Neuronal stem cell (in vitro differentiated cells): ENCODE measurements around the gene SHROOM4.

ENCODE experiments used
- DNase-seq: peaks from one replicate; pipeline ENCODE4 v3.0.0-alpha.2; 2013; ENCODE audit warnings: low spot score
- H2AFZ ChIP-seq: one replicate; pipeline ENCODE4 v1.6.1; 2013; ENCODE audit warnings: mild to moderate bottlenecking, low read length, inconsistent platforms
- H2AK5ac ChIP-seq: 2 replicates; pipeline ENCODE4 v1.6.1; 2013; ENCODE audit warnings: low read depth, mild to moderate bottlenecking, inconsistent platforms, low read length, moderate library complexity, mixed read lengths
- H2BK120ac ChIP-seq: 2 replicates; pipeline ENCODE4 v1.6.1; 2013; ENCODE audit warnings: low read depth, mild to moderate bottlenecking, inconsistent platforms, low read length, moderate library complexity, mixed read lengths
- H2BK12ac ChIP-seq: one replicate; pipeline ENCODE4 v1.6.1; 2013; ENCODE audit warnings: low read length, inconsistent platforms
- H2BK15ac ChIP-seq: 2 replicates; pipeline ENCODE4 v1.6.1; 2013; ENCODE audit warnings: mild to moderate bottlenecking, low read length, inconsistent platforms, mixed read lengths
- H2BK5ac ChIP-seq: one replicate; pipeline ENCODE4 v1.6.1; 2013; ENCODE audit warnings: inconsistent platforms, mild to moderate bottlenecking, low read length, moderate library complexity
- H3K14ac ChIP-seq: one replicate; pipeline ENCODE4 v1.6.1; 2013; ENCODE audit warnings: low read length, inconsistent platforms
- H3K18ac ChIP-seq: 2 replicates; pipeline ENCODE4 v1.6.1; 2013; ENCODE audit warnings: low read length, inconsistent platforms
- H3K23ac ChIP-seq: 2 replicates; pipeline ENCODE4 v1.6.1; 2013; ENCODE audit warnings: low read depth, mild to moderate bottlenecking, mixed read lengths, low read length, inconsistent platforms; ENCODE audit not compliant: poor library complexity
- H3K27ac ChIP-seq: replicated peaks from 3 replicates; pipeline ENCODE4 v1.5.1; 2013; ENCODE audit warnings: low read length, inconsistent platforms
- H3K27me3 ChIP-seq, 3 experiments: 2 replicates each; pipeline ENCODE4 v1.6.1; 2013; ENCODE audit warnings: low read length in 3 of 3, mild to moderate bottlenecking in 2 of 3, inconsistent platforms in 1 of 3, low read depth in 1 of 3, mixed read lengths in 1 of 3, moderate library complexity in 1 of 3; ENCODE audit not compliant: control insufficient read depth in 3 of 3, insufficient read depth in 3 of 3
- H3K36me3 ChIP-seq, 2 donors: replicated peaks in 1 of 2; 2 replicates each; pipeline ENCODE4 v1.6.1; 2013; ENCODE audit warnings: low read length in 2 of 2; ENCODE audit not compliant: control insufficient read depth in 2 of 2, insufficient read depth in 2 of 2
- H3K4ac ChIP-seq: 2 replicates; pipeline ENCODE4 v1.6.1; 2013; ENCODE audit warnings: inconsistent platforms, mild to moderate bottlenecking, low read length, moderate library complexity
- H3K4me1 ChIP-seq, 2 donors: 1 replicate in 1 of 2; 2 replicates in 1 of 2; pipeline ENCODE4 v1.6.1; 2013; ENCODE audit warnings: low read length in 2 of 2, low read depth in 1 of 2; ENCODE audit not compliant: control insufficient read depth in 2 of 2, insufficient read depth in 1 of 2
- H3K4me2 ChIP-seq: one replicate; pipeline ENCODE4 v1.6.1; 2013; ENCODE audit warnings: mild to moderate bottlenecking, low read length, inconsistent platforms; ENCODE audit not compliant: insufficient read depth, poor library complexity, severe bottlenecking
- H3K4me3 ChIP-seq, 2 donors: 2 replicates each; pipeline ENCODE4 v1.5.1; 2013; ENCODE audit warnings: low read length in 2 of 2, mild to moderate bottlenecking in 2 of 2, inconsistent platforms in 1 of 2, moderate library complexity in 1 of 2
- H3K79me1 ChIP-seq: one replicate; pipeline ENCODE4 v1.6.1; 2013; ENCODE audit warnings: low read depth, mild to moderate bottlenecking, inconsistent platforms, low read length, moderate library complexity
- H3K9ac ChIP-seq: one replicate; pipeline ENCODE4 v1.6.1; 2013; ENCODE audit warnings: mild to moderate bottlenecking, low read depth, low read length, inconsistent platforms; ENCODE audit not compliant: poor library complexity
- H3K9me3 ChIP-seq, 2 donors: replicated peaks in 1 of 2; 2 replicates each; pipeline versions ENCODE3 to v1.6.1; 2013; ENCODE audit warnings: low read length in 2 of 2, mild to moderate bottlenecking in 2 of 2, inconsistent platforms in 1 of 2, low read depth in 1 of 2, mixed read lengths in 1 of 2, moderate library complexity in 1 of 2; ENCODE audit not compliant: control insufficient read depth in 2 of 2, insufficient read depth in 1 of 2
- H4K8ac ChIP-seq: one replicate; pipeline ENCODE4 v1.6.1; 2013; ENCODE audit warnings: low read depth, mild to moderate bottlenecking, inconsistent platforms, low read length, moderate library complexity
- H4K91ac ChIP-seq: one replicate; pipeline ENCODE4 v1.6.1; 2013; ENCODE audit warnings: low read length, low read depth, mild to moderate bottlenecking, inconsistent platforms; ENCODE audit not compliant: poor library complexity
- WGBS, 2 donors: extraction: QIAGEN DNeasy Blood & Tissue Kit; methylation state at CpG; one replicate each; pipeline ENCODE4 v1.1.7; 2013; ENCODE audit warnings: missing lambda C conversion rate in 2 of 2, mixed read lengths in 1 of 2; ENCODE audit not compliant: insufficient read length in 2 of 2, insufficient replicate concordance in 1 of 2; ENCODE audit errors: extremely low coverage in 2 of 2; 5-methylcytosine and 5-hydroxymethylcytosine counted together

Gene SHROOM4

DNA sequence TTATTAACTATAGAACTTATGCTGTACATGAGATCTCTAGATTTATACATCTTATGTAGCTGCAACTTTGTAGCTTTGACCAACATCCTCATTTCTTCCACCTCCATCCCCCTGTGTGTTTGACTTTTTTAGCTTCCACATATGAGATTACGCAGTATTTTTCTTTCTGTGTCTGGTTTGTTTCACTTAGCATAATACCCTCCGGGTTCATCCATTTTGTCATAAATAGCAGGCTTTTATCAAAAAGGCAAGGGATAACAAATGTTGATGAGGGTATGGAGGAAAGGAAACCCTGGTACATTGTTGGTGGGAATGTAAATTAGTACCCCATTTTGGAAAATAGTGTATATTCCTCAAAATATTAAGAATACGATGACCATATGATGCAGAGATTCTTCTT is 227.0 kb downstream of the SHROOM4 start:
- no peak overlapping the region for H2BK5ac ChIP-seq
- no peak overlapping the region for H4K8ac ChIP-seq
- H3K79me1 ChIP-seq = no peaks in the 10 kb centered on the region
- H3K4ac ChIP-seq = no peak overlapping the region
- H3K36me3 ChIP-seq = no peaks in the 10 kb centered on the region
- H3K9me3 ChIP-seq = no peaks in the 10 kb centered on the region
- no peak overlapping the region for H2BK15ac ChIP-seq
- no peak overlapping the region for H2AFZ ChIP-seq
- no peak overlapping the region for H3K27ac ChIP-seq
- no peak overlapping the region for H2AK5ac ChIP-seq
- no peaks in the 10 kb centered on the region for H3K27me3 ChIP-seq
- H4K91ac ChIP-seq = no peak overlapping the region
- H2BK120ac ChIP-seq = no peak overlapping the region
- no CpG with 5 or more reads among the region's 3 CpGs for WGBS, 2 donors
- H3K18ac ChIP-seq = no peak overlapping the region
- no peak overlapping the region for H2BK12ac ChIP-seq
- no peak overlapping the region for H3K23ac ChIP-seq
- no peak for DNase-seq
- H3K4me3 ChIP-seq = no peak overlapping the region
- H3K14ac ChIP-seq = no peak overlapping the region
- no peak overlapping the region for H3K9ac ChIP-seq
- no peaks in the 10 kb centered on the region for H3K4me1 ChIP-seq
- H3K4me2 ChIP-seq = no peak overlapping the region

DNA sequence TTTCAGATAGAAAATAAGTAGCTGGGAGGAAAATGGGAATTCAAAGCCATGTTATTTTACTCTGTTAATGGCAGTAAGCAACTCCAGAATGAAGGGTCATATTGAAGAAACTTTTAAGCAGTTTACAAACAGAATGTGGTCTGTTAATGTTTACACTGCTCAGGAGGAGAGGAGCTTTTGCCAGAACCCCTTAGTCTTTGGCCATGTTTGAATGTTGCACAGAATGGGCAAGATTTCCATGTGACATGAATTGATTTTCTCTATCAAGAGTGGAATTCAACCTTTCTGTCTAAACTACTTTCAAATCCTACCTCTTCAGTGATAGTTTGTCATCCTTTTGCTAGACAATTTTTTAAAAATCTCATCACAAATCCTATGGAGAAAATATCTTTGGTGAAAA is 227.6 kb downstream of the SHROOM4 start:
- Histone ChIP-seq H3K18ac (no peak overlapping the region), H4K91ac (no peak overlapping the region), H2AFZ (no peak overlapping the region), H2BK120ac (no peak overlapping the region), H3K4me1 (no peaks in the 10 kb centered on the region), H3K14ac (no peak overlapping the region), H3K27ac (no peak overlapping the region), H2AK5ac (no peak overlapping the region), H2BK5ac (no peak overlapping the region), H2BK15ac (no peak overlapping the region), H3K9ac (no peak overlapping the region), H3K9me3 (no peaks in the 10 kb centered on the region), H3K4ac (no peak overlapping the region), H3K4me2 (no peak overlapping the region), H2BK12ac (no peak overlapping the region), H3K79me1 (no peaks in the 10 kb centered on the region), H4K8ac (no peak overlapping the region), H3K27me3 (no peaks in the 10 kb centered on the region), H3K36me3 (no peaks in the 10 kb centered on the region), H3K4me3 (no peak overlapping the region), H3K23ac (no peak overlapping the region)
- DNase-seq = no peak

DNA sequence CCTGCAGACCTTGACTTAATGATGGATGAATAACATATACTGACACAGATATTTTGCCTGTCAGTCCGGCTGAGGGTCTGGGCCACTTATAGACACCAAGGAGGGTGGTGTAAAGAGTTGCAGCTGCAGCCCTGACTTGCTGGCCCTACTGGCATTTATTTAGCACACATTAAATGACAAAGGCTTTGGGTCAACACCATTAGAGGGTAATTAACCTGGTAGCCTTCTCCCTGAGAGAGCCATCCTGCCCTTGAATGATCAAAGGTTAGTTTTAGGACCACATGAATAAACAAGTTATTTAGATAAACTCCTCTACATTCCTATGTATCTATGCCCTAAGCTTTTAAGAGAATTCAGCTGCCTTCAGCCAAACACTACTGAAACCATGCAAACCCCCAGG is 232.6 kb downstream of the SHROOM4 start:
- H3K36me3 ChIP-seq = no peaks in the 10 kb centered on the region
- no peaks in the 10 kb centered on the region for H3K9me3 ChIP-seq
- no peak overlapping the region for H2BK5ac ChIP-seq
- no peaks in the 10 kb centered on the region for H3K4me1 ChIP-seq
- no peak overlapping the region for H2BK120ac ChIP-seq
- no peak overlapping the region for H3K23ac ChIP-seq
- no peak overlapping the region for H2AFZ ChIP-seq
- no peak overlapping the region for H4K91ac ChIP-seq
- H2BK12ac ChIP-seq = no peak overlapping the region
- no peak overlapping the region for H2BK15ac ChIP-seq
- H2AK5ac ChIP-seq = no peak overlapping the region
- H3K9ac ChIP-seq = no peak overlapping the region
- H3K27me3 ChIP-seq = no peaks in the 10 kb centered on the region
- no peak overlapping the region for H4K8ac ChIP-seq
- no peak overlapping the region for H3K18ac ChIP-seq
- H3K4me3 ChIP-seq = no peak overlapping the region
- no peak overlapping the region for H3K4me2 ChIP-seq
- no peak for DNase-seq
- H3K79me1 ChIP-seq = no peaks in the 10 kb centered on the region
- H3K4ac ChIP-seq = no peak overlapping the region
- no CpG with 5 or more reads among the region's 1 CpG for WGBS, 2 donors
- no peak overlapping the region for H3K14ac ChIP-seq
- no peak overlapping the region for H3K27ac ChIP-seq

DNA sequence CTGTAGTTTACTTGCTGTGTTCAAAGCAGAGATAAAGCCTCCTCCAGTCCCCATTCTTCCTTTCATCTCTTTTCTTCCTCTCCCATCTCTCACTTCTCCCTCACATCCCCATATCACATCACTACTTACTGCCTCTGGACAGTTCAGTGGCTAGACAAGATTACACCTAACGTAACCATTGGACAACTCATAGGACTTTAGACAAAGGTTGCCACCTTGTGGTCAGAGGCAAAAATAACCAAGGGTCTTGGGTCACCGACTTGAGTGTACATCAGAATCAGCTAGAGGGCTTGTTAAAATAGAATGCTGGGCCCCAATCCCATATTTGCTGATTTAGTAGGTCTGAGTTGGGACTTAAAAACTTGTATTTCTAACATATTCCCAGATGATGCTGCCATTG is 234.0 kb downstream of the SHROOM4 start:
- Histone ChIP-seq H3K4me1 (no peaks in the 10 kb centered on the region), H2BK5ac (no peak overlapping the region), H3K27ac (no peak overlapping the region), H2BK15ac (no peak overlapping the region), H3K4me3 (no peak overlapping the region), H4K91ac (no peak overlapping the region), H3K4me2 (no peak overlapping the region), H3K79me1 (no peaks in the 10 kb centered on the region), H3K9me3 (no peaks in the 10 kb centered on the region), H3K36me3 (no peaks in the 10 kb centered on the region), H4K8ac (no peak overlapping the region), H3K4ac (no peak overlapping the region), H2AFZ (no peak overlapping the region), H2AK5ac (no peak overlapping the region), H2BK12ac (no peak overlapping the region), H3K27me3 (no peaks in the 10 kb centered on the region), H3K9ac (no peak overlapping the region), H2BK120ac (no peak overlapping the region), H3K23ac (no peak overlapping the region), H3K14ac (no peak overlapping the region), H3K18ac (no peak overlapping the region)
- peak; percentile 37 for DNase-seq
- WGBS, 2 donors = no CpG with 5 or more reads among the region's 2 CpGs
